OCI-LY3 (cell line): Measurements from ENCODE around the gene SEPTIN12.

Source experiments
- H2AFZ ChIP-seq: fragments of 200-600, 300-600 bp; shearing (Covaris generic); 2 replicates; pipeline ENCODE4 v1.6.0; 2014; ENCODE audit warnings: antibody characterized with exemption, low read depth, low read length
- H3K27ac ChIP-seq: fragments of 200-600, 300-600 bp; sonication (generic); 2 replicates; pipeline ENCODE4 v1.5.1; 2014; ENCODE audit warnings: mild to moderate bottlenecking, low read length, moderate library complexity, mixed read lengths
- H3K27me3 ChIP-seq: fragments of 200-600, 300-600 bp; sonication (generic); 2 replicates; pipeline ENCODE4 v1.6.1; 2014; ENCODE audit warnings: low read depth, low read length, mixed read lengths
- H3K36me3 ChIP-seq: fragments of 200-600, 300-600 bp; sonication (generic); replicated peaks from 2 replicates; pipeline ENCODE3; 2014; ENCODE audit warnings: low read depth, low read length, mixed read lengths
- H3K4me1 ChIP-seq: fragments of 300-600, 200-600 bp; sonication (generic); 2 replicates; pipeline ENCODE4 v1.6.1; 2014; ENCODE audit warnings: low read length, mixed read lengths
- H3K4me2 ChIP-seq: fragments of 200-600, 300-600 bp; sonication (generic); 2 replicates; pipeline ENCODE4 v1.6.1; 2014; ENCODE audit warnings: low read length, mixed read lengths
- H3K4me3 ChIP-seq: fragments of 300-600, 200-600 bp; sonication (generic); 2 replicates; pipeline ENCODE4 v1.5.1; 2014; ENCODE audit warnings: antibody characterized with exemption, mild to moderate bottlenecking, low read length, moderate library complexity
- H3K79me2 ChIP-seq: fragments of 300-600, 200-600 bp; shearing (Covaris generic); 2 replicates; pipeline ENCODE4 v1.6.1; 2014; ENCODE audit warnings: mild to moderate bottlenecking, low read length, mixed read lengths
- H3K9ac ChIP-seq: fragments of 300-600, 200-600 bp; shearing (Covaris generic); 2 replicates; pipeline ENCODE4 v1.6.0; 2014; ENCODE audit warnings: mild to moderate bottlenecking, low read length, moderate library complexity
- H3K9me3 ChIP-seq: fragments of 200-600, 300-600 bp; shearing (Covaris generic); 2 replicates; pipeline ENCODE4 v1.6.1; 2014; ENCODE audit warnings: low read length, mixed read lengths; ENCODE audit not compliant: insufficient read depth
- H4K20me1 ChIP-seq: fragments of 200-600, 300-600 bp; sonication (generic); 2 replicates; pipeline ENCODE4 v1.6.1; 2016; ENCODE audit warnings: low read length, mixed read lengths; ENCODE audit not compliant: insufficient read depth
- CTCF ChIP-seq: fragments of 200-600, 300-600 bp; sonication (generic); IDR thresholded peaks from 2 replicates; pipeline ENCODE4 v1.5.1; 2014; ENCODE audit warnings: antibody characterized with exemption, low read length, low read depth
- EZH2phosphoT487 ChIP-seq: fragments of 200-600 bp; shearing (Covaris generic); IDR thresholded peaks from 2 replicates; pipeline ENCODE4 v1.6.1; 2018; ENCODE audit warnings: antibody characterized with exemption, mixed run types, low read depth

The SEPTIN12 gene

GRCh38 chr16:4832698-4833343, 44.7 kb upstream of the SEPTIN12 start:
- Histone ChIP-seq H2AFZ (no peak overlapping the region), H3K9me3 (no peaks in the 10 kb centered on the region), H3K4me2 (no peak overlapping the region), H3K4me3 (no peak overlapping the region), H4K20me1 (peaks cover 6% of the 10 kb centered on the region; the same call in 1 of the 2 replicates), H3K4me1 (no peaks in the 10 kb centered on the region), H3K36me3 (peaks cover 67% of the 10 kb centered on the region), H3K79me2 (peaks cover 29% of the 10 kb centered on the region), H3K27me3 (no peaks in the 10 kb centered on the region), H3K9ac (no peak overlapping the region), H3K27ac (no peak overlapping the region)
- TF ChIP-seq CTCF (no peak), EZH2phosphoT487 (no peak)

- Histone ChIP-seq H3K9me3 (no peaks in the 10 kb centered on the region), H3K4me1 (no peaks in the 10 kb centered on the region), H3K4me2 (no peak overlapping the region), H4K20me1 (peaks cover 6% of the 10 kb centered on the region; the same call in 1 of the 2 replicates), H3K9ac (no peak overlapping the region), H3K27ac (no peak overlapping the region), H3K4me3 (no peak overlapping the region), H3K79me2 (peaks cover 26% of the 10 kb centered on the region), H3K36me3 (peaks cover 68% of the 10 kb centered on the region), H2AFZ (no peak overlapping the region), H3K27me3 (no peaks in the 10 kb centered on the region)
- no peak for TF ChIP-seq EZH2phosphoT487
- TF ChIP-seq CTCF, result no peak
Observed at GRCh38 chr16:4831616-4832015, 43.5 kb upstream of the SEPTIN12 start.

DNA sequence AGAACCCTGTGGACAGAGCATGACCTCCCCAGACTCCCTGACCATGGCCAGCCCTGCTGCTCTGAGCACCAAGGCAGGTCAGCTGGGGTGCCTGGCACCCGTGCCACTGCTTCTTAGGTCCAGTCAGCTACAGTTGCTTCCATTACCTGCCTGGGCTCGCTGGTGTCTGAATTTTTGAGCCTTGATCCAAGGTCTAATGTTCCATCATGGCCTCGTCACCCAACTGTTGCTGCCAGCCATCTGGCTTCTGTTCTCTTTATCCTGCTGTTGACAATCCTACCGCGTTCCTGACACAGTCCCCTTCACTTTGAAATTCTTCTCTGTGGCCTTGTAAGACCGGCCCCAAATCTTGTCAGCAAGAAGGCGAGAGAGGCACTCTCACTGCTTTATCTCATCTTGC, 42.3 kb upstream of the SEPTIN12 start:
- Histone ChIP-seq H3K9me3 (no peaks in the 10 kb centered on the region), H3K4me1 (no peaks in the 10 kb centered on the region), H3K27ac (no peak overlapping the region), H3K27me3 (no peaks in the 10 kb centered on the region), H3K4me3 (no peak overlapping the region), H4K20me1 (peaks cover 6% of the 10 kb centered on the region; the same call in 1 of the 2 replicates), H2AFZ (no peak overlapping the region), H3K79me2 (peaks cover 18% of the 10 kb centered on the region), H3K4me2 (no peak overlapping the region), H3K36me3 (peaks cover 67% of the 10 kb centered on the region), H3K9ac (no peak overlapping the region)
- TF ChIP-seq CTCF (no peak), EZH2phosphoT487 (no peak)

DNA sequence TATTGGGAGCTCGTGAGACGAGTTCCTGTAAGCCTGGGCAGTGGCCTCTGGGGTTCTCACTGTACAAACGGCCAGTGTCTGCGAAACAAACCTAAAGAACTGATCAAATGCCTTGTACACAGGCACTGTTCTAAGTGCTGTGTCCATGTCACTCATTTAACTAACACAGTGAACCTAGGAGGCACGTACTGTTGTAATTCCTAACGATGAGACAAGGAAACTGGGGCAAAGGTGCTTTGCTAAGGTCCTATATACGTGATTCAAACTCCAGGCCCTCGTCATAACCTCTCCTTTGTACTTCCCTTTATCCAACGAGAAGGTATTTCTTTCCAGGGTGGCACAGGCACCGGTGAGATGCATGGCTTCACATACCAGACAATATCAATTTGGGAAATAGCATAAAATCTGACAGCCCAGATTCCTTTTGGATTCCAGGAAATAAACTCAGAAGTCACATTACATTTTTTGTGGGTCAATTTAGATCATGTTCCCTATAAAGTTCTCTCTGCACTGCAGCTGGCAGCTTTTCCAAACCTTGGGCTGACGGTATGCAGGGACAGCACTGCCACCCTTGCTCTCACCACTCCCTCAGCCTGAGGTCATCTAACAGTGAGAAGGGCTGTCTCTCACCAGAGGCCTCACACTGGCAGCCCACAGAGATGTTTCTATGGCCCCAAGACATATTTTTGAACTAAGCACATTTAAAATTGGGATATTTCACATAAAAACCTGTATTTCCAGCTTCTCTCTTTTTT, 40.6 kb upstream of the SEPTIN12 start:
- Histone ChIP-seq H3K9me3 (no peaks in the 10 kb centered on the region), H3K4me2 (no peak overlapping the region), H3K36me3 (peaks cover 64% of the 10 kb centered on the region), H3K9ac (no peak overlapping the region), H4K20me1 (0 out of 2 replicates have a peak, but pooled peaks cover under 1% of the 10 kb centered on the region), H3K4me1 (no peaks in the 10 kb centered on the region), H3K4me3 (no peak overlapping the region), H3K79me2 (0 out of 2 replicates have a peak, but pooled peaks cover 6% of the 10 kb centered on the region), H3K27ac (no peak overlapping the region), H2AFZ (no peak overlapping the region), H3K27me3 (no peaks in the 10 kb centered on the region)
- no peak for TF ChIP-seq EZH2phosphoT487
- TF ChIP-seq CTCF, result no peak
